Stimulated activated CD4-positive, alpha-beta T cell treated with anti-CD3 and anti-CD28 coated beads, Interleukin-4, amount 100 ng/mL, for 48 hours (primary cell): Measurements from ENCODE around the gene HS6ST1.

Source experiments
- DNase-seq, 2 donors: peaks; one replicate each; pipeline ENCODE4 v3.0.0-alpha.2; 2020; ENCODE audit warnings: low read depth in 2 of 2

Gene HS6ST1

GRCh38 chr2:128298846-128299507 is 19.7 kb downstream of the HS6ST1 start:
- DNase-seq = no peak

GRCh38 chr2:128298286-128298685 is 20.4 kb downstream of the HS6ST1 start:
- DNase-seq = no peak

DNA sequence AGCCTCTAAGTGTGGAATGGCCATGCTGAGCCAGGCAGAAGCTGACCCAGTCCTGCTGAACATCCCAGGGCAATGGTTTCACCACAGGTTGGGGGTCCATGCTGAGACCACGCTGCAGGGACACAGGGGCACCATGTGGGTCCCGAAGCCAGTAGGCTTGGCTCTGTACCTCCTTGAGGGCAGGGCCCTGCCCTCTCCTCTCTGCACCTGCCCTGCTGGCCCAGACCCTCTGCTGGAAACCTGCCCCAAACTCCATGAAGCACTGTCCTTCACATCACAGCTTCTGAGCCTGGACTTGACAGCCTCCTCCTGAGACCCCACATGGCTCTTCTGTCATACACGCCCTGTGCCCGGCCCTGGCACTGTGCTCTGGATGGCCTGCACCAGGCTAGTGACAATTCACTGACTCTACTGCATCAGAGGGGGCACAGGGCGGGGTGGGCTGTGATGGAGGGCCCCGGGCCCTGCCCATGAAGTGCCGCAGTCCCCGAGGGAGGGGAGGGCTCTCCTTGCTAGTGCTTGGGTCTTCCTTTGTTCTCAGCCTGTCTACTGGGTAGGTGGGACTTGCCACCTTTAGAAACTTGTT is 24.7 kb downstream of the HS6ST1 start:
- no peak for DNase-seq

DNA sequence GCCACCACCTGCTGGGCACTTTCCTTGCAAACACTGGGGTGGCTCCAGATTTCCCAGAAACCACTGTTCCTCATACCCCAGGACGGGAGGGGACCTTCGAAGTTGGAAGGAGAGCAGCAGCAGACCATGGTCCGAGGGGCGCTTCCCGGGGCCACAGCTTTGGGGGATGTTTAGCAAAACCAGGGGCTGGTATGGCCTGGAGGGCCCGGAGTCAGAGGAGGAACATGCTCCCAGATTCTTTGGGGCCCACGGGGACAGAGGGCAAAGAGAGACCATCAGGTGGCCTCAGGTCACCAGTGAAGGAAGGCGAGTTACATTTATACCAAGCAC is 25.3 kb downstream of the HS6ST1 start:
- DNase-seq = no peak

- DNase-seq = no peak
These were observed 25.9 kb downstream of the HS6ST1 start for GRCh38 chr2:128292599-128293425.

DNA sequence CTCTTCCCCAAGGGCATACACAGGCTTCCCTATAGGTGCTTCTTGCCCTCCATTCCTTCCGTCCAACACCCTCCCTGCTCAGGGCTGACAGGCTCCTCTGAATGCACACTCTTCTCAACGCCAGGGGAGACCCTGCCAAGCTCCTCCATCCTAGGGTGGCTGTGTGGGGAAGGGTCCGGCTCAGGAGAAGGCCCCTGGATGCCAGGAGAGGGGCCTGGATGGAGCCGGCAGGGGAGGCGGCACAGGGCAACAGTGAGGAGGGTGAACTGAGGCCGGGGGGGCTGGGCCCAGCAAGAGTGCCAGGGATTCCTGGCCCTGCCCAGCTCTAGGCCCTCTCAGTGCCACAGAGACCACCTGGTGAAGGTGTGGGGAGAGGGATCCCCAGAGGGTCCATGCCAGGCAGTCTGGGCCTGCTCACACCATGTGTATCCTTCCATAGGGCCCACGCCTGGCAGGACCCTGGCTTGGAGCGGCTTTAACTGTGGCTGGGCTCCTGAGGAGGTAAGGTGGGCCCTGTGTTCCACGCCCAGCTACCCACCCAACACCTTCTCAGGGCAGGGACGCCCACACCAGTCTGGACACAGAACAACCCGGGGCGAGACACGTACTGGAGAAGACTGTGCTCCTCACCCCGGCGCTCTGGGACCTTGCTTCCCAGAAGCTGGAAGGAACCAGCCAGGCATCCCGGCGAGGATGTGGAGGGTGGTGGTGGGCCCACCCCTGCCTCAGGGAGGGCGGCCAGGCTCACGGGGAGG is 26.6 kb downstream of the HS6ST1 start:
- no peak for DNase-seq

GRCh38 chr2:128291161-128291843 is 27.4 kb downstream of the HS6ST1 start:
- no peak for DNase-seq

DNA sequence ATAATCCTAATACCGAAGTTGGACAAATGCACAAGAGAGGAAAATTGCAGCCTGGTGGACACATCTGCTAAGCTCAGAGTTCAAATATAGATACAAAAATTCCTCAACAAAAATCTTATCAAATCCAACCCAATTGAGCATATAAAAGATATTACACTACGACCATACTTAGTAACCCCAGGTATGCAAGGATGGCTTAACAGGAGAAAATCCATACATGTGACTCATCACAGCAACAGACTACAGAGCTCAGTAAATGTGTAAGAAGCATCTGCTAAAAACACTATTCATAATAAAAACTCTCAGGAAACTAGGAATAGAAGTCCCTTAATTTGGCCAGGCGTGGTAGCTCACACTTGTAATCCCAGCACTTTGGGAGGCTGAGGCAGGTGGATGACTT is 28.3 kb downstream of the HS6ST1 start:
- DNase-seq = no peak

- DNase-seq = no peak
These were observed 29.2 kb downstream of the HS6ST1 start for GRCh38 chr2:128289439-128289838.

DNA sequence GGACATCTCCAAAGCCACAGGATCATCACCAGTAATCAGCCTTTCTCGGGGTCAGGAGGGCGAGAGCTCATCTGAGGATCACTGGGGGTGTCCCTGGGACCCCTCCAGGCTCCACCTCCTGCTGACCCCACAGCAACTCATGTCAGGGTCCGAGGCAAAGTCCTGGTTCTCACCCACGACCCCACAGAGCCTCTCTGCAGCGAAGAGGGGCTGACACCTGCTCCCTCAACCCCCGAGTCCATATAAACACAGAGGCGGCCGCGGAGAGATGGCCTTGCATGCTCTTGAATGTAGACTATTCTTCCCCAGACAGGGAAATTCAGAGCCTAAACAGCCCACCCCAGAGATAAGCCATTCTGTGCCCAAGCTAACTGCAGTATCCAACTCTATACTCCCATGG is 29.9 kb downstream of the HS6ST1 start:
- no peak for DNase-seq

DNA sequence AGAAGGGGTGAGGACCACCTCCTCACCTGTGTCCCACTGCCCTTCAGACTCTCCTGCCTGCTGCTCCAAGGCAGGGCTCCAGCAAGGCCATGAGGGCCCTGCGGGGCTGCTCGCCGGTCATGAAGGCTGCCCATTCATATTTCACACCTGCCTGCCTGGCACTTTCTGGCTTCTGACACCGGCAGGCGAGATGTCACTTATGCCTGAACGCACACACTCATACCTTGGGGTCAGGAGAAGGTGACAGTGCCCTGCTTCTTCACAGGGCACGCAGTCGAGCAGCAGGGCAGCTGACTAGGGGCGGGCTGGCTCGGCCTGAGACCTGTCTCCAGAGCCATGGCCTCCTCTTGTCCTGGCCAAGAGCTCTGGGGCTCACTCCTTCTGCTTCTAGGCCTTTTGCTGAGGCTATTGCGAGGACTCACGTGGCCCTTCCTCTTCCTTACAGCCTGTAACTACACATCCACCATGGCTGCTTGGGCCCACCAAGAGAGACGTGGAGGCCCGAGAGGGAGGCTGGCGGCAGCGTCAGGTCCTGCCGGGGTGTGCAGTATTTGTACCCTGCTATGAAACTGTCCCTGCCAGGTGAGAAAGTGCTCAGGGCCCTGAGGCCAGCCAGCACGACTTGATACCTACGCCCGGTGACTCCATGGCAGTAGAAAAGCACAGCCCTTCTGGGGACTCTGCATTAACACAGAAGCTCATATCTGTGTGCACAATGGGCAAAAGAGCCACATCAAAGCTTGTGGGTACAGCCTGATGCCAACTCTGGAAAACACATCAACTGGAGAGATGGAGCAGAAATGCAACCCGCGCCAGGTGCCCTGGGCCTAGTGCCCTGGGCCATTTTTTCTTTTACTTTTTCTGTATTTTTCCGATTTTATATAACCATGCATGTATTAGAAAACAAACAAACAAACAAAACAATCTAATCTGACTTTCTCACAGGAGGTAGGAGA is 30.6 kb downstream of the HS6ST1 start:
- DNase-seq = no peak

DNA sequence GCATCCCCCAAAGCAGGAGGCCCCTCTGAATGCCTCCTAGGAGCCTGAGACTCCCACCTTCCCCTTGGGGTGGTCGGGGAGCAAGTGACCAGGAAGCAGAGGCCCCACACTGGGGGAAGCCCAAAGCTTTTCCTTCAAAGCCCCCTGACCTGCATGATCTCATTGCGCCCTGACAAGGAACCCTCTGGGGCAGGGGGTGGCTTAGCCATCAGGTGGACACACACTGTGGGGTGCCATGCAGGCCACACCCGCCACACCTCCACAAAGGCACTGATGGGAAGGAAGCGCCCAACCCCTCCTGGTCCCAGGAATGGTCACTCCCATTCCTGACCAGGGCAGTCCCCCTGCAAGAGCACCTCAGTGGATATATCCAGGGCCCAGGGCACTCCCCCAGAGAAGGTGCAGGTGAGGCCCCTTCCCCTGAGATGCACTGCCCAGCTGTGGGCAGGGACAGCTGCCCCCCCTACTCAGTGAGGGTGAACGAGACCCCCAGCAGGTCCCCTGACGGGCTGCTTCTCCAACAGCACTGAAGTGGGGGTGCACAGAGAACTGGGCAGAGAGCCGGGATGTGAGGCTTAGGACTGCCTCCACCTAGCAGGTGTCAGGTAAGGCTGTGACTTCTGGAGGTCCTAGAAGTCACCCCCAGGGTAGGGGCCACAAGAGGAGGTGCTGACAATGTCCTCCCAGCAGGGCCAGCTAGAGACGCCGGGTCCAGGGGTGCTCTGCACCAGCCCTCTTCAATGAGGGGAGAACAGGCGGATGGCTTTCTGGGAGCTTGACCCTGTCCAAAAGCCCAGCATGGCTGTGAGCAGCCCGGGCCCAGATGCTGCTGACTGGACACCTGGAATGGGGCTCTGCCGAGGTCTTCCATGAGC is 31.5 kb downstream of the HS6ST1 start:
- no peak for DNase-seq

- no peak for DNase-seq
These were observed 32.5 kb downstream of the HS6ST1 start for GRCh38 chr2:128286011-128286721.

GRCh38 chr2:128285329-128285931 is 33.2 kb downstream of the HS6ST1 start:
- DNase-seq = no peak

- no peak for DNase-seq
These were observed 33.8 kb downstream of the HS6ST1 start for GRCh38 chr2:128284841-128285240.

GRCh38 chr2:128284037-128284441 is 34.6 kb downstream of the HS6ST1 start:
- DNase-seq = no peak

DNA sequence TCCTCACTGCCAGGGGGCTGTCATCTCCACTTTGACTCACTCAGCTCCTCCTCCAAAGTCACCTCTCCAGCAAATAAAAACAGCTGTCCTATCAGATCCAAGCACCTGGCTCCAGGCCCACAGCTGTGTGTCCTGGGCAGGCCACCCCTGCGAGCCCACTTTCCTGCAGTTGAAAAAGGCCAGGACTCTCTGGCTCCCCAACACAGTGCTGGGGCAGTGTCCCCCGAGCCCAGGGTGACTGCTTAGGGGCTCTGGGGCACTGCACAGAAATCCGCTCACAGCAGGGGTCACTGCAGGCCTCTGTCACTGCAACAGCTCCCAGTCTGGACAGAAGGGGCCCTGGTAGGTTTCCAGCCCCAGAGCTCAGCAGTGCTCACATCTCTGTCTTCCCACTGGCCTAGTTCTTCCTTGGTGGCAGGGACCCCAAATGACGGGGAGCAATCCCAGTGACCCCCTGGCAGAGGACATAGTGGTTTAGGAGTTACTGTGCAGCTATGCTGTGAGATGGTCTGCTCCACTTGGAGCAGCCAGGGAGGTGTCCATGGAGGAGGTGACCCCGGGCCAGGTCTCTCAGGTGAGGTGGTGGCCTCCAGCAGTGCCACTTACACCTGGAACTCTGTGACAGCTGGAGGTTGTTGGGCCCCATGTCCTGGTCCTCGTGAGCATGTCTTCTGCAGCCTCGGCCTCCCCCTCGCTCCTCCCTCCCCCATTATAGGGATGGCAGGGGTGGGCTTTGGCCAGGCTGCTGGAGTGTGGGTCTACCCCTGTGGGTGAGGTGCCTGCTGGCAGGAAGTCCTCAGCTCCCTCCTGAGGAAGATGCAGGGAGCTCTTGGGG is 35.5 kb downstream of the HS6ST1 start:
- no peak for DNase-seq
